ENCODE results near the gene DIAPH2.

GRCh38 chrX:97431281-97431680 lies 746.6 kb downstream of the DIAPH2 start:
- TF ChIP-seq, protein P1, sequence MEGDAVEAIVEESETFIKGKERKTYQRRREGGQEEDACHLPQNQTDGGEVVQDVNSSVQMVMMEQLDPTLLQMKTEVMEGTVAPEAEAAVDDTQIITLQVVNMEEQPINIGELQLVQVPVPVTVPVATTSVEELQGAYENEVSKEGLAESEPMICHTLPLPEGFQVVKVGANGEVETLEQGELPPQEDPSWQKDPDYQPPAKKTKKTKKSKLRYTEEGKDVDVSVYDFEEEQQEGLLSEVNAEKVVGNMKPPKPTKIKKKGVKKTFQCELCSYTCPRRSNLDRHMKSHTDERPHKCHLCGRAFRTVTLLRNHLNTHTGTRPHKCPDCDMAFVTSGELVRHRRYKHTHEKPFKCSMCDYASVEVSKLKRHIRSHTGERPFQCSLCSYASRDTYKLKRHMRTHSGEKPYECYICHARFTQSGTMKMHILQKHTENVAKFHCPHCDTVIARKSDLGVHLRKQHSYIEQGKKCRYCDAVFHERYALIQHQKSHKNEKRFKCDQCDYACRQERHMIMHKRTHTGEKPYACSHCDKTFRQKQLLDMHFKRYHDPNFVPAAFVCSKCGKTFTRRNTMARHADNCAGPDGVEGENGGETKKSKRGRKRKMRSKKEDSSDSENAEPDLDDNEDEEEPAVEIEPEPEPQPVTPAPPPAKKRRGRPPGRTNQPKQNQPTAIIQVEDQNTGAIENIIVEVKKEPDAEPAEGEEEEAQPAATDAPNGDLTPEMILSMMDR (IDR thresholded peaks at IDR 0.05), result no peak
- TF ChIP-seq POLR2A (IDR thresholded peaks at IDR 0.05), result no peak
